ENCODE measurements around the gene SHROOM3.

The SHROOM3 gene

DNA sequence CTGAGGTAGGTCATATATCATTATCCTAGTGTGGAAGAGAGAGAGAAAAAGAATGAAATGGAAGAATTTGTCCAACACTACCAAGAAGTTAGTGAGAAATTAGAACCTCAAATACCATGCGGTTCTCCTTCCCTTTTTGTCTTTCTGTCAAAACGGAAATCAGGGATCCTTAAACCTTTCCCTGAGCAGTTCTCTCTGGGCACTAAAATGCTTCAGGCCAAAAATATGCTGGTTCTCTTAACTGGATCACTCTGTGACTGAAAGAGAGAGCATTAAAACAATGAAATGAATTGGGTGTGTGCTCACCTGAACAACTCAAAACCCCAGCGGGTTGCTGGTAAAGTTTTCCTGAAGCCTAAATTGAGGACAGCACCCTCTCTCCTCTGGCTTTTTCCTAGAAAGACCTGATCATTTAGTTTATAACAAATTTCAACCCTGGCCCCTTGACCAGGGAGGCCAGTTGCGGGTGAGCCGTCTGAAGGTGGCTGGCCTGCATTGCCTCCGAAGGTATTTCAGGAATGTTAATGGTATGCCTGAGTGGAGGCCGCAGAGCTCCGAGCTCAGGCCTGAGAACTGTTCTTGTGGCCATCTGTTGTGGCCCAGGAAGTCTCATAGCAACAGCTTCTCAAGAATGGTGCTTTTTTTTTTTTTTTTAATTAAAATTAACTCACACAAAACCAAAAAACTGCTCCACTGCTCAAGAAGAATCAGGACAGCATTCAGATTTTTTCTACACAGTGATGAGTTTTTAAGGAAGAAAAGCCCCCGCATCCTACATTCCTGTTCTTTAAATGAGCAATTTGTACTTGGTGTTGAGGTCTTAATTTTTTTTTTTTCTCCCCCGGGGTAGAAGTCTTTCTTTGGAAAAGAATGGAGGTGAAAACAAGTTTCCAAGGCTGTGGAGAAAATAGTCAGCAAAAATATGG is 155.1 kb downstream of the SHROOM3 start:
- Histone ChIP-seq H3K9me3 (ENCODE audit: control insufficient read depth, insufficient read depth, low read length) (no peaks in the 10 kb centered on the region), H3K36me3 (ENCODE audit: control insufficient read depth, insufficient read depth, low read length) (no peaks in the 10 kb centered on the region), H3K27me3 (ENCODE audit: control insufficient read depth, insufficient read depth, low read length) (no peaks in the 10 kb centered on the region), H3K27ac (ENCODE audit: low read length) (peak overlapping the region; percentile 25), H3K4me3 (ENCODE audit: low read length) (no peak overlapping the region), H3K4me1 (ENCODE audit: control insufficient read depth, insufficient read depth, low read length) (peaks cover 7% of the 10 kb centered on the region)
- DNase-seq (ENCODE audit: low read depth, low spot score): peak; percentile 78
- WGBS (ENCODE audit: insufficient coverage, insufficient read length): no CpG with 5 or more reads among the region's 10 CpGs

DNA sequence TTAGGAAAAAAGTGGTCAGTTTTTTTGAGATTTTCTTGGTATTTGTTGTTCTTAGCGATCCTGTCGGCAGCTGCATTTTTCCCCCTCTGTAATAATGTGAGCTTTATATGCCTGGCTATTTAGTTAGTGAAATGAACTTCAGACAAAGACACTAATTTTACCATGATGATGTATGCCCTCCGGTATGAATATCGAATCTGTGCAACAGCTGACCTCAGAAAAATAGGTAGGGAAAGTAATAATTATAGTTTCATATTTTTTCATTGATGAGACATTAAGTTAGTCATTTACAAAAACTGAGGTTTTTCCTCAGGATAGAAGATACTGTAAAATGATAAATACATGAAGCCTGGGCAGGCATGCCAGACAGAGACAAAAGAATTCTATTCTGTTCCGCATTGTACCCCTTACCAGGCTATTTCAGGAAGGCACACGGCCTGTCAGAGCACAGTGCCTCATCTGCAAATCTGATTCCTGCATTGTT is 155.8 kb downstream of the SHROOM3 start:
- Histone ChIP-seq H3K9me3 (ENCODE audit: control insufficient read depth, insufficient read depth, low read length) (no peaks in the 10 kb centered on the region), H3K4me1 (ENCODE audit: control insufficient read depth, insufficient read depth, low read length) (peaks cover 7% of the 10 kb centered on the region), H3K27ac (ENCODE audit: low read length) (no peak overlapping the region), H3K4me3 (ENCODE audit: low read length) (no peak overlapping the region), H3K36me3 (ENCODE audit: control insufficient read depth, insufficient read depth, low read length) (no peaks in the 10 kb centered on the region), H3K27me3 (ENCODE audit: control insufficient read depth, insufficient read depth, low read length) (no peaks in the 10 kb centered on the region)
- DNase-seq (ENCODE audit: low read depth, low spot score): no peak
- WGBS (ENCODE audit: insufficient coverage, insufficient read length): no CpG with 5 or more reads among the region's 6 CpGs

DNA sequence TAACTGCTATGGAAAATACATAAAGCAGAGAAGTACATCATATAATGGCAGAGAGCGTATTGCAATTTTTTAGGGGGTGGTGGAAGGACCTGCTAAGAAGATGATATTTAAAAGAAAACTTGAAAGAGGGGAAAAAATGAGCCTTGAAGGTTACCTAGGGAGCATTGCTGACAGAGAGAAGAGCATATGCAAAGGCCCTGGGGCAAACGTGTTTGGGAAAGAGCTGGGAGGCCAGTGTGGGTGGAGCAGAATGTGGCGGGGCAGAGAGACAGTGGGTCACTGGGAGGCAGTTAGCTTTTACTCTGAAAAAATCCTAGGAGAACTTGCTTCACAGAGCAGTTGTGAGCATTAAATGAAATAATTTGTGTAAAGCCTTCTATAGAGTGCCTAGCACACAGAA is 157.0 kb downstream of the SHROOM3 start:
- no peak for DNase-seq (ENCODE audit: low read depth, low spot score)
- Histone ChIP-seq H3K27me3 (ENCODE audit: control insufficient read depth, insufficient read depth, low read length) (no peaks in the 10 kb centered on the region), H3K4me3 (ENCODE audit: low read length) (no peak overlapping the region), H3K36me3 (ENCODE audit: control insufficient read depth, insufficient read depth, low read length) (no peaks in the 10 kb centered on the region), H3K9me3 (ENCODE audit: control insufficient read depth, insufficient read depth, low read length) (no peaks in the 10 kb centered on the region), H3K27ac (ENCODE audit: low read length) (no peak overlapping the region), H3K4me1 (ENCODE audit: control insufficient read depth, insufficient read depth, low read length) (peaks cover 7% of the 10 kb centered on the region)
- no CpG with 5 or more reads among the region's 3 CpGs for WGBS (ENCODE audit: insufficient coverage, insufficient read length)

DNA sequence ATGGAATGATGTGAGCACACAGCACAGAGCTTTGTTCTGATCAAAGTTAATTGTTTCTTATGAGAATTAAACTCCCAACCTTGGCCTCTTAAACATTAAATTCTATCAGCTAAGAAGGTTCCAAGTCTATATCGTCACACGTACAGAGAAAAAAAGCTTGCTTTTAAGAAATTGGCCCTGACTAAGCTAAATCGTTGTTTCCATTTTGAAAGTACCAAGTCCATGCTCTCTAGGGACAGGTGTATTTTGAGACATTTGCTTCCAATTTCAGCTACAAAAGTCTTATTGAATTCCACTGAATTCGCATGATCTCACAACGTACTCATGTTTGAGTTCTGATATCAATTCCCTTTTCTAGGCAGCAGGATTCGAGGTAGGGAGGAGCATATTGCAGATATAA is 157.4 kb downstream of the SHROOM3 start:
- H3K27ac ChIP-seq (ENCODE audit: low read length): no peak overlapping the region
- no peaks in the 10 kb centered on the region for H3K27me3 ChIP-seq (ENCODE audit: control insufficient read depth, insufficient read depth, low read length)
- H3K9me3 ChIP-seq (ENCODE audit: control insufficient read depth, insufficient read depth, low read length): no peaks in the 10 kb centered on the region
- no peak for DNase-seq (ENCODE audit: low read depth, low spot score)
- H3K4me3 ChIP-seq (ENCODE audit: low read length): no peak overlapping the region
- peaks cover 7% of the 10 kb centered on the region for H3K4me1 ChIP-seq (ENCODE audit: control insufficient read depth, insufficient read depth, low read length)
- WGBS (ENCODE audit: insufficient coverage, insufficient read length): no CpG with 5 or more reads among the region's 6 CpGs
- no peaks in the 10 kb centered on the region for H3K36me3 ChIP-seq (ENCODE audit: control insufficient read depth, insufficient read depth, low read length)

DNA sequence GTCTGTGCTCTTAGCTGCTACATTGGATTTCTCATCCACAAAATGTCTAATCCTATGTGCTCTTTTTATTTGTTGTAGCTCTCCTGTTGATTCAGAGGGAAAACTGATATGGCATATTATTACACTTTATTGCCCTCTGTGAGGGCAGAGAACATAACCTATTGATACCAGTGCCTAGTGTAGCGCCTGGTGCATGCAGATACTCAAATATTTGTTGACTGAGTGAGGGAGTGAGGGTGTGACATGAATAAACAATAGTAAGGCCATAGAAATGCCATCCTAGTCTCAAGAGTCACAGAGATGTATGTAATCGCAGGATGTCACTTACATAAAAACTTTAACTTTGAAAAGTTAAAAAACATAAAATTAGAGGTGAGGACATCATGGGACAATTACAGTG is 159.1 kb downstream of the SHROOM3 start:
- Histone ChIP-seq H3K4me1 (ENCODE audit: control insufficient read depth, insufficient read depth, low read length) (peaks cover 2% of the 10 kb centered on the region; the same call in 1 of the 2 replicates), H3K27me3 (ENCODE audit: control insufficient read depth, insufficient read depth, low read length) (no peaks in the 10 kb centered on the region), H3K36me3 (ENCODE audit: control insufficient read depth, insufficient read depth, low read length) (no peaks in the 10 kb centered on the region), H3K27ac (ENCODE audit: low read length) (no peak overlapping the region), H3K4me3 (ENCODE audit: low read length) (no peak overlapping the region), H3K9me3 (ENCODE audit: control insufficient read depth, insufficient read depth, low read length) (no peaks in the 10 kb centered on the region)
- DNase-seq (ENCODE audit: low read depth, low spot score): no peak
- no CpG with 5 or more reads among the region's 2 CpGs for WGBS (ENCODE audit: insufficient coverage, insufficient read length)

DNA sequence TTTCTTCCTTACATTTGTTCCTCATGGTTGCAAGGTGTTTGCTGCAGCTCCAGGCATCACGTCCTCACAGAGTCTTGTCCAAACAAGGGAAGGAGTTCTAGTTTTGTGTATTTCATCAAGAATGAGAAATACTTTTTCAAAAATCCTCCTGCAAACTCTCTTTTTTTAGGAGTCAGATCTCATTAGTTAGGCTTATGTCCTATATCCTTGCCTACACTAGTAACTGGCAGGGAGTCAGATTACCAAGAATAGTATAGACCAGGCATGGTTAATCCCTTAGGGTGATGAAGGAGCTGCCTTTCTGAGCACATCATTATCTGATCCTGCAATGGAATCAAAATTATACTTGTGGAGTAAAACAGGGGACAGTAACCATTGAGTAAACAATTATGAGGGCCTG is 160.4 kb downstream of the SHROOM3 start:
- DNase-seq (ENCODE audit: low read depth, low spot score): no peak
- WGBS (ENCODE audit: insufficient coverage, insufficient read length): no CpG with 5 or more reads among the region's 1 CpG
- H3K27me3 ChIP-seq (ENCODE audit: control insufficient read depth, insufficient read depth, low read length): no peaks in the 10 kb centered on the region
- H3K27ac ChIP-seq (ENCODE audit: low read length): no peak overlapping the region
- no peaks in the 10 kb centered on the region for H3K4me1 ChIP-seq (ENCODE audit: control insufficient read depth, insufficient read depth, low read length)
- no peak overlapping the region for H3K4me3 ChIP-seq (ENCODE audit: low read length)
- H3K36me3 ChIP-seq (ENCODE audit: control insufficient read depth, insufficient read depth, low read length): no peaks in the 10 kb centered on the region
- H3K9me3 ChIP-seq (ENCODE audit: control insufficient read depth, insufficient read depth, low read length): no peaks in the 10 kb centered on the region

DNA sequence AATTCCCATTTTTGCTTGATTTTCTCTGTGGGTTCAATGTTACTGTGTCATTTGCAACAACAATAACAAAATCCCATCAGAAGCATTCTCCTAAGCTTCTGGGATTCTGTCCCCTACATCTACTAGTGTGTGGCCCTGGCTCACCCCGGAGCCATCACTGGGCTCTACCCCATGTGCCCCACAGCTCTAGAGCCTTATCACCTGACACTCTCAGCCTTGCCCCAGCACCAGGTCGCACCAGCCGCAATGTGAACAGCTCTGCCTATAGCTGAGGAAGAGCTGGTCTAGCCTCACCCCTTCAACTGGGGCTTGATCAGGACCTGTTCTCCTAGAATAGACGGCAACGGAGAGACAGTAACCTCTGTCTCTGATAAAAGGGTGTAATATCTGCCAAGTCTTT is 161.7 kb downstream of the SHROOM3 start:
- no peak for DNase-seq (ENCODE audit: low read depth, low spot score)
- no peaks in the 10 kb centered on the region for H3K27me3 ChIP-seq (ENCODE audit: control insufficient read depth, insufficient read depth, low read length)
- H3K4me3 ChIP-seq (ENCODE audit: low read length): no peak overlapping the region
- H3K27ac ChIP-seq (ENCODE audit: low read length): no peak overlapping the region
- no peaks in the 10 kb centered on the region for H3K36me3 ChIP-seq (ENCODE audit: control insufficient read depth, insufficient read depth, low read length)
- no CpG with 5 or more reads among the region's 5 CpGs for WGBS (ENCODE audit: insufficient coverage, insufficient read length)
- no peaks in the 10 kb centered on the region for H3K4me1 ChIP-seq (ENCODE audit: control insufficient read depth, insufficient read depth, low read length)
- no peaks in the 10 kb centered on the region for H3K9me3 ChIP-seq (ENCODE audit: control insufficient read depth, insufficient read depth, low read length)

DNA sequence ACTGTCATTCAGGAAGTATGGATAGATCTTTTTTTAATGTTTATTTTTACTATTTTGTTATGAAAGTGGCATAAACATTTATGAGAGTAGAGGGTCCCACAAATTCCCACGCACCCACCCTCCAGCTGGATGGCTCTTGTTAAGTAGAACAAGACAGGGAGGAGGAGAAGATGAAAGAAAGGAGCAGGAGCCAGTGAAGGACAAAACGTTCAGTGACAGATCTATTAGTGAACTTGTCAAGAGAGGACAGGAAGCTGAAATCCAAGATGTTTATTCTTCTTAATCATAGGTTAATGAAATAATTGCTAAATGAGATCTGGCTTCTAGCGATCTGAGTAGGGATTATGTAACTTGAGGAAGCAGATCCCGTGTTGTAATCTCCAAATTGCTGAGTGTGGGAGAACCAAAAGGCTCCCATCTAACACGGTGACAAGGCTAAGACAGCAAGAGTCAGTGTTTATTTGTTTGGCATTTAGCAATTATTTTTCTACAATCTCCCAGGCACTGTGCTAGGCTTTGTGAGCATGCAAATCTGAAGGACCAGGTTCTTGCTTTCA is 162.5 kb downstream of the SHROOM3 start:
- no CpG with 5 or more reads among the region's 5 CpGs for WGBS (ENCODE audit: insufficient coverage, insufficient read length)
- H3K4me3 ChIP-seq (ENCODE audit: low read length): no peak overlapping the region
- no peak overlapping the region for H3K27ac ChIP-seq (ENCODE audit: low read length)
- no peaks in the 10 kb centered on the region for H3K9me3 ChIP-seq (ENCODE audit: control insufficient read depth, insufficient read depth, low read length)
- DNase-seq (ENCODE audit: low read depth, low spot score): no peak
- H3K27me3 ChIP-seq (ENCODE audit: control insufficient read depth, insufficient read depth, low read length): no peaks in the 10 kb centered on the region
- no peaks in the 10 kb centered on the region for H3K4me1 ChIP-seq (ENCODE audit: control insufficient read depth, insufficient read depth, low read length)
- no peaks in the 10 kb centered on the region for H3K36me3 ChIP-seq (ENCODE audit: control insufficient read depth, insufficient read depth, low read length)

DNA sequence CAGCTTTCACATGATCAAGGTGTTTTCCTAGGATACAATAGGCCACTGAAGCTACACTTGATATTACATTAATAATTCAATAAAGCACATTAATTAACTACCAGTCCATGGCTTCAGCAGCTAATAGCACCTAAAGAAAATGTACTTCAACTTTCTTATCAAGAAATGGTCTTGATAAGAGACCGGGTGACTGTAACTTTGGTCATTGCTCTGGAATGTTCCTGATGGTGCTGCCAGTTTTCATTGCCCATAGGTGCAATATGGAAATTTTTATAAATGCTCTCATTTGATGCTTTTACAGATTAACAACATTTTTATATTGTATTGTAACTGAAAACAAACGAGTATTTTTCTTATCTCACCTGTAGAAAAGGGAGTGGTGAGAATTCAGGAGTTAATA is 165.4 kb downstream of the SHROOM3 start:
- H3K27ac ChIP-seq (ENCODE audit: low read length): no peak overlapping the region
- no peaks in the 10 kb centered on the region for H3K4me1 ChIP-seq (ENCODE audit: control insufficient read depth, insufficient read depth, low read length)
- H3K4me3 ChIP-seq (ENCODE audit: low read length): no peak overlapping the region

DNA sequence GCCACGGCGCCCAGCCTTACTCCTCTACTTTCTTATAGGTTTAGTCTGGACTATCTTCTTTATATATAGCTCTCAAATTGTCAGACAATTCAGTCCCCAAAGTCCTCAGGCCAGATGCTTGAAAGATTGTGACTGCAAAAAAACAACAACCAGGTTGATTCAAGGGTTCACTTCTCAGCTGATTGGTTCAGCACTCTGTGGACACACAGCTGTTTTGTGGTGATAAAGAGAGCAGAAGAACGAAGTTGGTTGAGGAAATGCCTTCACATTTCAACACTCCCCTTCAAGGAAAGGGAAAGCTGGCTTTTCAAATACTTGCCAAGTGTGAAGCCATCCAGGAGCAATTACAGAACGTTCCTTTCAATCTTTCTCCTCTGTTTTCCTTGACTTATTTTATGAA is 166.8 kb downstream of the SHROOM3 start:
- Histone ChIP-seq H3K4me1 (ENCODE audit: control insufficient read depth, insufficient read depth, low read length) (no peaks in the 10 kb centered on the region), H3K36me3 (ENCODE audit: control insufficient read depth, insufficient read depth, low read length) (no peaks in the 10 kb centered on the region), H3K9me3 (ENCODE audit: control insufficient read depth, insufficient read depth, low read length) (no peaks in the 10 kb centered on the region), H3K27ac (ENCODE audit: low read length) (no peak overlapping the region), H3K27me3 (ENCODE audit: control insufficient read depth, insufficient read depth, low read length) (no peaks in the 10 kb centered on the region), H3K4me3 (ENCODE audit: low read length) (no peak overlapping the region)
- DNase-seq (ENCODE audit: low read depth, low spot score): no peak
- WGBS (ENCODE audit: insufficient coverage, insufficient read length): no CpG with 5 or more reads among the region's 4 CpGs

More for the DNA sequence above, 165.4 kb downstream of the SHROOM3 start:
- no peaks in the 10 kb centered on the region for H3K36me3 ChIP-seq (ENCODE audit: control insufficient read depth, insufficient read depth, low read length)
- no peak for DNase-seq (ENCODE audit: low read depth, low spot score)
- no CpG with 5 or more reads among the region's 2 CpGs for WGBS (ENCODE audit: insufficient coverage, insufficient read length)
- no peaks in the 10 kb centered on the region for H3K27me3 ChIP-seq (ENCODE audit: control insufficient read depth, insufficient read depth, low read length)
- H3K9me3 ChIP-seq (ENCODE audit: control insufficient read depth, insufficient read depth, low read length): no peaks in the 10 kb centered on the region
